AG10803 (cell line): ENCODE results near the gene PDGFB.

Experiments used
- DNase-seq: peaks from one replicate; pipeline ENCODE4 v3.0.0; 2010; ENCODE audit warnings: low read depth
- H3K4me3 ChIP-seq: 2 replicates; pipeline ENCODE4 v1.5.1; 2011; ENCODE audit warnings: mild to moderate bottlenecking, low read length, control low read depth
- CTCF ChIP-seq: conservative IDR thresholded peaks from 2 replicates; pipeline ENCODE4 v1.5.1; 2011; ENCODE audit warnings: mild to moderate bottlenecking, low read length, control low read depth, inconsistent platforms

The PDGFB gene

GRCh38 chr22:39229688-39230260 lies 15.0 kb downstream of the PDGFB start:
- TF ChIP-seq CTCF: no peak

GRCh38 chr22:39229075-39229474 lies 15.7 kb downstream of the PDGFB start:
- TF ChIP-seq CTCF: no peak
- H3K4me3 ChIP-seq: no peak overlapping the region
- DNase-seq: no peak

More at GRCh38 chr22:39229688-39230260, 15.0 kb downstream of the PDGFB start:
- no peak overlapping the region for H3K4me3 ChIP-seq
- DNase-seq: no peak

GRCh38 chr22:39227542-39228272 lies 17.1 kb downstream of the PDGFB start:
- no peak for TF ChIP-seq CTCF
- no peak for DNase-seq

GRCh38 chr22:39226353-39226752 lies 18.4 kb downstream of the PDGFB start:
- TF ChIP-seq CTCF: no peak
- no peak for DNase-seq
- no peak overlapping the region for H3K4me3 ChIP-seq

More at GRCh38 chr22:39227542-39228272, 17.1 kb downstream of the PDGFB start:
- no peak overlapping the region for H3K4me3 ChIP-seq

- no peak for TF ChIP-seq CTCF
Observed at GRCh38 chr22:39225591-39225990, 19.2 kb downstream of the PDGFB start.

GRCh38 chr22:39224550-39224949 lies 20.2 kb downstream of the PDGFB start:
- no peak overlapping the region for H3K4me3 ChIP-seq
- no peak for TF ChIP-seq CTCF
- DNase-seq: no peak

More at GRCh38 chr22:39225591-39225990, 19.2 kb downstream of the PDGFB start:
- no peak for DNase-seq
- H3K4me3 ChIP-seq: no peak overlapping the region
